Stimulated activated CD8-positive, alpha-beta memory T cell treated with anti-CD3 and anti-CD28 coated beads, Interleukin-4, amount 100 ng/mL, for 1 hour (primary cell): ENCODE measurements around the gene SPRY1.

Experiments used
- DNase-seq, 2 donors: peaks; one replicate each; pipeline ENCODE4 v3.0.0-alpha.2; 2020; ENCODE audit warnings: low read depth in 2 of 2, low spot score in 1 of 2

SPRY1 gene

DNA sequence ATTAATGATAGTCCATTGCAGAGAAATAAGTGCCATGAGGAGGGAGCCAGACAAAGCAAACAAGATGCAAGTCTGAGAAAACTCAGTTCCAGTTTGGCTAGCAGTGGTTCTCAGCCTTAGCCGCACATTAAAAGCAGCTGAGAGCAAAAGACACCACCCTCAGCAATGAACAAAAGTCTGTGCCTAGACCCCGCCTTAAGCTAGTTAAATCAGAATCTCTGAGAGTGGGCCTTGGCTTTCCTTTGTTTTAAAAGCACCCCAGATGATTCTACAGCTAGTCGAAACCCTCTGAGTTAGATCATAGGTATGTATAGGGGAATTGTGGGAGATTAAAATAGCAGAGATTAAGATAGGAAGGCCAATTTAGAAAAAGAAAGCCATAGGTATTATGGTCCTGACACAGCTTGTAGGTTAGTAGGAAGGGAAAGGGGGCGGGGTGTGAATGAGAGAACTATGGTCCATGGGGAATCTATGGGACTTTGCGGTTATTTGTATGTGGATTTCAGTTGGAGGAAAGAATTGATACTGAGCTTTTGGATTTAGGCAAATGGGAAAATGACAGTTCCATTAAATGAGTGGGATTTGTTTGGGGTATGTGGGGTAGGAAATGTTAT is 12.0 kb downstream of the SPRY1 start:
- DNase-seq, result no peak

DNA sequence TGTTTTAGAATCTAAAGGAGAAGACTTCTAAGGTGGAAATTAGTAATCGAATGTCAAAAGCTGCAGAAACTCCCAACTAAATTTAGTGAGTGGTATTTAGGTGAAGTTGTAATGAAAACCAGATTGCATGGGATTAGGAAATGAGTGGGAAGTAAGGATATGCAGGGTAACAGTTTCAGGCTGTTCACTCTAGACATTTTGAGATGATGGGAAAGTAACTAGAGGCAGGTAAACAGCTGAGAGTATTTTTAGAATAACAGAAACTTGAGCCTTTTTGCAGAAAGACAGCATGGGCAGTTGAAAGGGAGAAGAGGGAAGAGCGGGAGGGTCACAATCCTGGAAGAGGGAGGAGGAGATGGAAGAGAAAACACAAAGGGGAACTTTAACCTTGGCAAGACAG is 12.7 kb downstream of the SPRY1 start:
- DNase-seq, result no peak

DNA sequence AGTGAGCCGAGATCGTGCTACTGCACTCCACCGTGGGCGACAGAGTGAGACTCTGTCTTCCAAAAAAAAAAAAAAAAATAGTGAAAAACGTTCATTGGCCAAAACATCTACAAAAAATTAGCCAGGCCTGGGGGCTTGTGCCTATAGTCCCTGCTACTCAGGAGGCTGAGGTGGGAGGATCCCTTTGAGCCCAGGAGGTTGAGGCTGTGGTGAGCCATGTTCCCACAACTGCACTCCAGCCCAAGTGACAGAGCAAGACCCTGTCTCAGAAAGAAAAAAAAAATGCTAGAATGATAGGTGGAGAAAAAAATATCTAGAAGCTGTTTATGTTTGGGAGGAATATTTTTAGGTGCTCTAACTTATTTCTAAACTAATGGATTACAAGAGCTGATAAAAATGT is 14.9 kb downstream of the SPRY1 start:
- no peak for DNase-seq

DNA sequence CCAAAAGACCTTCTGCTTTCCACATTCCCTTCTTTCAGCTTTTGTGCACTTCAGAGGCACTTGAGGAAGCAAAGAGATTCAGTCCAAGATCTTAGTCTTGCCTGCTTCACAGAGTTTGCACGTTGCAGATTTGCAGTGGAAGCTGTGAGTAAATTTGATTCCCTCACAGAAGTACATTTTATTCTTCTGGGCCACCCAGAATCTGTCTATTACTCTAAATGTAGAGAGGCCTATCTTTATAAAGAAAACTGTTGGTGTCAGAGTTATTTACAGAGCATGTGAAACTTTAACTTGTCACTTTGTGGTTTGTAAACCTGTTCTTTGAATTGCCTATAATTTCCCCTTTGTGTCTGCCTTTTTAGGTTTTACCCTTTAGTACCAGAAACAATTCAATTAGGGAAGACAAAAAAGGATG is 15.5 kb downstream of the SPRY1 start:
- no peak for DNase-seq

DNA sequence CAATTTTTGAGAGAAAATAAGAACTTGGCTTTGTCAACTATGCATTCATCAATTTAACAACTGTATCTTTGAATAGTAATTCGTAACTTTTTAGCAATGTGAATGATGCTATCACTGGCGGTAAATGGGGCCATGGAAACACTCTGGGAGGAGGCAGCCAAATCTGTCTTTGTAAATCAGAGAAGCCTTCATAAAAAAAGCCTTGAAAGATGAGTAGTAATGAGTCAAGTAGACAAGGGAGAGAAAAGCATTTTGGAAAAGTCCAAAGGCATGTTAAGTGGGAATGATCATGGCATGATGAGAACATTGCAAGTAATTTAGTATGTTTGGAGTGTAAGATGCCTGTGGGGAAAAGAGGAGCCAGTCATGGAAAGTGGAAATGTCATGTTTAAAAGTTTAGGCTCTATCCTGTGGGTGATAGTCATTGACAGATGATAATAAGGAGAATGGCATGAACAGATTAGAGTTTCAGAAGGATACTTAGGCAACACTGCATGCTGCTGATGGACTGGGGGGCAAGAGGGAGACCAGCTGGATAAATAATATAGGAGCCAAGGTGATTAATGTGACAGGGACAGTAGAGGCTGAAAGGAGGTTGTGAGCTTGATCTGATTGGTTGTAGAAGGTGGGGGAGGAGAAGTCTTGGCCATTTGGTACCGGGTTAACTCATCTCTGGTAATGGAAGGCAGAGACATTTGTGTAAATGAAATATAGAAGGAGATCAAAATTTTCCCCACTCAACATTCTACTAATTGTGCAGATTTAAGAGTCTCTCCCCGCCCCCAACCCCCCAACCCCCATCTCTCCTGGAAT is 16.3 kb downstream of the SPRY1 start:
- DNase-seq, result no peak

DNA sequence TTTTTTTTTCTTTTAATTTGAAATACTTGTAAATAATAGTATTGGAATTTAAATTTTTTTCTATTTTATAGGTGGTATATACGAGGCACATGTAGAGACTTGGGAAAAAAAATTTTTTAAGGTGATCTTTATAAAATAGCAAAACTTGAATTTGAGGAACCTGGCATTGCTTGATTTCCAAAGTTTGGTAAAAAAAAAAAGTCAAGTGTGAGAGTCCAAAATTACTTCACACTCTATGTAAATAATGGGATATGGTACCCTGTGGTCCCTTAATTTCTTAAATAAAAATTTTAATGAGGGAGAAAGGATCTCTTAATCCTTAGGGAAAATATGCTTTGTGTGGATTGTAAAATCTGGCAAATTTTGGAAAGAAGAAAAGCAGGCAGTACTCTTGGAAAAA is 19.0 kb downstream of the SPRY1 start:
- no peak for DNase-seq

DNA sequence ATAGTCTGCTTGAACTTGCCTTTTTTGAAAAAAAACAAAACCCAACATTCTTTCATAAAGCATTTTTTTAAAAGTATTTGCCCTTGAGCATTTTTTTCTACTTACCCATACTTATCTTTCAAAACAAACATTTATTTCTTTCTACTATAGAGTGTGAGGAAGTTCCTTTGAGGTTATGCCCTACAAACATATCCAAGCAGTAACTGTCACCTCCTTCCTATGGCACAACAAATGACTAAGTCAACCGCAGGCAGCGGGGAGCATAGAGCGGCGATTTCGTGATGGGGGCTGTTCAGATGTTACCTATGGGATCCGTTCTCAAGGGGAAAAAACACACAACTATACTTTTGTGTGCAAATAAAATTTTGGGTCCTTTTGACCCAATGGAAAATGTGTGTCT is 19.4 kb downstream of the SPRY1 start:
- no peak for DNase-seq

DNA sequence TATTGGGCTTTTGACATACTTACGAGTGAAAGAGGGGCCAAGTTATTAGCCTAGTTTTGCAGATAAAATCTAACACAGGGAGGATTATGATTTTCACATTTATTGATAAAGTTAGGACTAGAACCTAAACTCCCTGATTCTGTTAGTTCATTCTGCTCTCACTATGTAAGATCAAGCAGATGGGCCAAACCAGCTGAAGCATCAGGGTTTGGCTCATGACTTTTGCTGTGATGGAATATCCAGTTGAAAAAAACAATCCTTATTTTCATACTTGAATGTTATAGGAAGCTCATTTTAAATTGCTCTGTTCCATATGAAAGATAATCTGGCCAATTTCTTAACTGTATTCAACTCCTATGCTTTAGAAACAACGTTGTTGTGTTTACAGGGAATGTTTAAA is 21.2 kb downstream of the SPRY1 start:
- no peak for DNase-seq

DNA sequence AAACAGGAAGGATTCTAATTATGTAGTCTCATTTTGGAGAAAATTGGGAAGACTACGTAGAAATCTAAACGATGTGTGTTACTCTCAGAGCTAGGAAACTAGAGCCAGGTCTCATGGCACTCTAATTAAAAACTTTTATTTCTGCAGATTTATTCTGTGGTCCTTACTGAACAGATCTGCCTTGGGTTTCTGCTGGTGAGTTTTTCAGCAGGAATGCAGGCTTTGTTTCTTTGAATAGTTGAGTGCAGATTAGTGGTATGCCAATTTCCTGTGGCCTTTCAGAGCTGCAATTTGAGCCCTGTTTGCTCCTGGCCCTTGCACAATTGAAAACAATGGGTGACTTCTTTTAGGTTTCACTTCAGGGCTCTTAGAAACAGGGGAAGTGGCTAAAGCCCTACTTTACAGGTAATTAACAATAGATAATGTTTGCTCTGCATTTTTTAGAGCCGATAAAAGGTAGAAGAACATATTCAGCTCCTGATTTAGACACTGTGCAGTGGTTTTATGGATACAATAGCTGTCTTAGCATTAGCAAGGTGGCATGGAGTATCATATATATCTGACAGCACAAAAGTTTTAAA is 21.8 kb downstream of the SPRY1 start:
- no peak for DNase-seq

DNA sequence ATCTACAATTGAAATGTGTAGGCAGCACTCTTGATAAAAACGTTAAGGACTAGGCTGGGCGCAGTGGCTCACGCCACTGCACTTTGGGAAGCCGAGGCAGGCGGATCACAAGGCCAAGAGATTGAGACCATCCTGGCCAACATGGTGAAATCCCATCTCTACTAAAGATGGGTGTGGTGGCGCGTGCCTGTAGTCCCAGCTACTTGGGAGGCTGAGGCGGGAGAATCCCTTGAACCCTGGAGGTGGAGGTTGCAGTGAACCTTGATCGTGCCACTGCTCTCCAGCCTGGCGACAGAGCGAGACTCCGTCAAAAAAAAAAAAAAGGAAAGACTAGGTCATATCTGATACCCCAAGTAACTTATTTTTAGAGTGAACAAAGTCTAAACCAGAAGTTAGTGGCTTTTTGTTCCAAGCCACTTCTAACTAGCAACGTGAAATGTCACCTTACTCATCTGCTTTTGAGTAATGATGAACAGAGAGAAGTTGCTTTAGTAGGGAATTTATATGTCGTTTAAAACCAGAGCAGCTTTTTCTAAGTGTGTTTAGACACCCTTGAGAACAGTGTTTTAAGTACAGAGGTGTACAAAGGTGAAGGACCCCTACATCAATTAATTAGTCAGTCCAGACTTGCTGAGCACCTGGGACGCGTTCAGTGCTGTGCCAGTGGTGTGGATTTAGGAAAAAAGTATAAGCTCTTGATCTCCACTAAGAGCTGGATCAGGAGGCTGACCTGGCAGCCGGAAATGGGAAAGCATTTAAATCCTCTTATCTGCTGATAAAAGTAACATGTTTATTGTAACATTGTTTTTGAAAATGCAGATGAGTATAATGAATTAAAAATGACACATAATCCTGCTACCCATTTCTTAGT is 23.5 kb downstream of the SPRY1 start:
- no peak for DNase-seq

DNA sequence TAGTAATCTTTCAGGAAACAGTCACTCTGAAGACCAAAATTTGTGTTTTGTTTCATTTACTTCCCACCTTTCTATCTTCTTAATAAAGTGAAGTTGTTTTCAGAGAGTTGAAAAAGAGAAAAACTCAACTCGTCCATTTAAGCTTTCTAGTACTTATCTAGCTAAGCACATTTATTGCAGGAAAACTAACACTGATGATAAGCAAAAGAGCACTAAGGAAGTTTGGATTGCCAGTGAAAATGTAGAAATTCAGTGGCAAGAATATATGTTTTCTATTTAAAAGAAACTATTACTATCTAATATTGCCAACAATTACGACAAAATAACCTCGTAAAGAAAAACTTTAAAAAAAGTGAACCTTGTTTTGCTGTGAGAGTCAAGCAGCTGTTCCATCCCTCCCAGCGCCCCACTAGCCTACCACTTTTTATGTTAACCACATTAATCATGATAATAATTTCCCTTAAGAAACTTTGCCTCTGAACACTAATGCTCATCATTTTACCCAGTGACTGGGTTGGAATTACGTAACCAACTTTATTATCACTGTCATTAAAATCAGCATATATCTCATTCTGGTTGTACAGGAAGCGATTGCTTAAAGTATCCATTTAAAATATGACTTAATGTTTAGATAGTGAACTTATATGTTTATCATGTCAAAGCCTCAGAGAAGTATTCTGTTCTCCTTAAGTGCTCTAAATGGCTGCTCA is 24.8 kb downstream of the SPRY1 start:
- DNase-seq, result no peak

DNA sequence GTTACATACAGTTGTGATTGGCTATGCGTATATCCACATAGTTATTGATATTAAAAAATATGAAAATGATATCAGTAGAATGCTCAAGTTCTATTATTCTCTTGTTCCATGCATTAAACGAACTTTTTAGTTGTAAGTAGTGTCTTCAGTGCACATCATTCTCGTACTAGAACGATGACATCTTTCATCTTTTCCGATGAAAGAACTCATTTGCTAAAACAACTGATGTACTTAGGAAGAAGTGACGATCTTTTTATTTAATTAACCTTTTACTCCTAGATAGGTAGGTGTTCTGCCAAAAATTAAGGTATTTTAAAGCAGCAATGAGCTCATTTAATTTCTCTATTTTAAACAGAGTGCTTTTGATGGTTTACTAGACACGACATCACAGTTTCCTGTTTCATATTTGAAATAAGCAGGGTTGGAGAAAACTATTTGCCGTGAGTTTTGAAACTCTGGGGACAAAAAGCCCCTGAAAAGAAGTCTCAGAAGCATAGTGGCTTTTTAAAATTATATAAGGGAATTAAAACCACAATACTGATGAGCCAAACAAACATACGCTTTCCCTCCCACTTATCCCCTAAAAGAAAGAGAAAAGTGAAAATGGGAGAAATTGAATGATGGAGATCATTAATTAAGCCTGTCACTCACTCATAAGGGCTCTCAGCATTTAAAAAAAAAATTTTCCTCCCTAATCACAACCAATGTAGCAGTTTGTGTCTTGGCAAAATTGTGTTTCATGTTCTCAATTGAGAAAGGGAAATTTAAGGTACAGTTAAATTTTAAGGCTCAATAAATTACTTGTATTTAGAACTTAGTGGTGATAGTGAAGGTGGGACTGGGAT is 25.6 kb downstream of the SPRY1 start:
- no peak for DNase-seq

DNA sequence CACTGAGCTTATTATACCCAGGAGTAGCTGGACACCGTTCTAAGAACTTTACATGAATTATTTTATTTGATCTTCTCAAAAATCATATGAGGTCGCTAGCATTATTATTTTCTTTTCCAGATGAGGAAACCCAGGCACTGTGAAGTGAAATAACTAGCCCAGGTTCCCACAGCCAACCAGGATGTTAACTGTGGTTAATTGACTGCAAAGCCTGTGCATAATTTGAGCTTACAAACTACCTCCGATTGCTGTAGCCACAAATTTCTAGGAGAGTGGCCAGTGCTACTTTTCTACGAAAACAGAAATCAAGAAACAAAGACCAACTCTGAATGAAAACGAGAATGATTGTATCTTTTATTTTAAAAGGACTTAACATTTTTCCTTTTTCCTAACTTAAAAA is 27.2 kb downstream of the SPRY1 start:
- DNase-seq, result no peak

DNA sequence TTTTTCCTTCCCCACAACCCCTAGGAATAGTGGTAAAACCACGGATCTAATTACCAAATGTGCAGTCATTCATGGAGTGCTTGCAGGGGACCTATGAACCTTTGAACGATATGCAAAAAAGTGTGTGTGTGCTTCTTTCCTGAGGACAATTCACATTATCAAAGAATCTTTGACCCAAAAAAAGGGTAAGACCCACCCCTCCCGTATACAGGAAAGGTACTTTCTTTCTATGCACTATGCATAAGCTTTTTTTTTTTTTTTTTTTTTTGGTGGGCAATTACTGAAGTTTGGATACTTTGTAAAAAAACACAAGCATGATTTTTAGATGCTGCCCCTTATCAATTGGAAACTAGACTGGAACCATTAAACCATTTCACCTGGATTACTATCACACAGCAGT is 31.4 kb downstream of the SPRY1 start:
- DNase-seq, result no peak

DNA sequence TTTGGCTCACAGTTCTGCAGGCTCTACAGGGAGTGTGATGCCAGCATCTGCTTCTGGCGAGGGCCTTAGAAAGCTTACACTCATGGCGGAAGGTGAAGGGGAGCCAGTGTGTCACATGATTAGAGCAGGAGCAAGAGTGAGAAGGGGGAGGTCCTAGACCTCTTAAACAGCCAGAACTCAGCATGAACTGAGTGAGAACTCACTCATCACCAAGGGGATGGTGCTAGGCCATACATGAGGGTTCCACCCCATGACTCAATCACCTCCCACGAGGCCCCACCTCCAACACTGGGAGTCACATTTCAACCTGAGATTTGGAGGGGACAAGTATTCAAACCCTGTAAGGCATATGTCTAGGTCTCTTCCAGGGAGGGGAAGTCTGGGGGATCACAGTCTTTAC is 33.4 kb downstream of the SPRY1 start:
- DNase-seq, result no peak

DNA sequence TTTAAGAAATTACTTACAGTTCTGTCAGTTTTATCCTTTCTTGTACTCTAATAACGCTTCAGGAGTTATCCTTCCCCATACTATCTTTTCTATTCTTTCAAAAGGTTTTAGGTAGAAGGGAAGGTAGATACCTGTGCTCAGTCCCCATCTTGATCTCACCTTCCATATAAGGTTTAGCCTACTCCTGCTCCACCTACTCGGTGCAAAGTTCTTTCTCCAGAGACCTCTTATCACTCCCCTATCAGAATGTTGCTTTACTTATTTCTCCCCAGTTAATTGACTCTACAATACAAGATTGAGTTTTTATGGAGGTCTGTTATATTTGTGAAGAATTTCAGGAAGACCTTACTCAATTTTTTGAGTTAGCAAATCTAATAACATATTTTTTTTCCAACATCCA is 33.9 kb downstream of the SPRY1 start:
- no peak for DNase-seq

DNA sequence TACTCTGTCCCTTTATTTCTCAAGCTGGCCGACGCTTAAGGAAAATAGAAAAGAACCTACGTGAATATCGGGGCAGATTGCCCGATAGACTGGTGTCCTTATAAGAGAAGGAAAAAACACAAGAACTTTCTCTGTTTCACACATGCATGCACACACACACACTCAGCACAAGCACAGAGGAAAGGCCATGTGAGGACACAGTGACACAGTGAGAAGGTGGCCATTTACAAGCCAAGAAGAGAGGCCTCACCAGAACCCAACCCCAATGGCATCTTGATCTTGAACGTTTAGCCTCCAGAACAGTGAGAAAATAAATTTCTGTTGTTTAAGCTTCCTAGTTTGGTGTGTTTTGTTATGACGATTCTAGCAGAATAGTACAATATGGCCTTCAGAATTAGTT is 37.0 kb downstream of the SPRY1 start:
- DNase-seq, result no peak

DNA sequence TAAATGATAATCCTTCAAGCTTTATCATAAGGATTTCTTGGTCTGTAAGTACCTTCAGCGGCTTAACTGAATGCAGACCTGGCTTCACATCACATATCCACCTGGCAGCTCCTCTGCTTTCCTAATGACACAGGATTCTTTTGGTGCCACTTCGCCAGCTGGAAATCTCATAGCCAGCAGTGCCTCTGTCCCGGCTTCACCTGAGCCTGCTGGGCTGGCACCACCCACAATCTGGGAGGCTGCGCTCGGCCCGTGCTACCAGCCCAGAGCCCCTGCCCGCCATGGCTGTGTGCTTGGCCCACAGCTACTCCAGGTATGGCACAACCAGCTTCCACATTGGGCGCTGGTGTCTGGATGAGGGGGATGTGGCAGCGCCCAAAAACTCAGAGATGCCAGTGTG is 37.4 kb downstream of the SPRY1 start:
- DNase-seq, result no peak

DNA sequence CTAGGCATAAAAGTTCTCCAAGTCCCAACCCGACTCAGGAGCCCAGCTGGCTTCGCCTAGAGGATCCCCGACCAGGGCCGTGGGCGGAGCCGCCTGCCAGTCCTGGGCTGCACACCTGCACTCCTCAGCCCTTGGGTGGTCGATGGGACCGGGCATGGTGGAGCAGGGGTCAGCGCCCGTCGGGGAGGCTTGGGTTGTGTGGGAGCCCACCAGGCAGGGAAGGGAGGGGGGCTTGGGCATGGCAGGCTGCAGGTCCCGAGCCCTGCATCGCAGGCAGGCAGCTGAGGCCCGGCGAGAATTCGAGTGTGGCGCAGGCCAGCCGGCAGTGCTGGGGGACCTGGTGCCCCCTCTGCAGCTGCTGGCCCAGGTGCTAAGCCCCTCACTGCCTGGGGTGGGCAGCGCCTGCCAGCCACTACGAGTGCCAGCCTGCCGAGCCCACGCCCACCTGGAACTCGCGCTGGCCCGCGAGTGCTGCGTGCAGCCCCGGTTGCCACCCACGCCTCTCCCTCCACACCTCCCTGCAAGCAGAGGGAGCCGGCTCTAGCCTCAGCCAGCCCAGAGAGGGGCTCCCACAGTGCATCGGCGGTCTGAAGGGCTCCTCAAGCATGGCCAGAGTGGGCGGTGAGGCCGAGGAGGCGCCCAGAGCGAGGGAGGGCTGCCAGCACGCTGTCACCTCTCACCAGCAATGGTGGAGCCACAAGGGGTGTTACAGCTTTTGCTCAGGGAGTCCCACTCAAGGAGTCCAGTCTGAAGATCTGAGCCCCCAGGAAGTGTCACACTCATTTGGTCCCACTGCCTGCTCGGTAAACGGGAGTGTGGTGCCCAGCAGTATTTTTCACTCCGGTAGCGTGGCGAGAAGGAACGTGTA is 38.9 kb downstream of the SPRY1 start:
- no peak for DNase-seq
